MM.1S (cell line): Measurements from ENCODE around the gene CDK17.

Experiments
- DNase-seq: peaks from one replicate; pipeline ENCODE4 v3.0.0-alpha.2; 2015
- H2AFZ ChIP-seq: fragments of 300-600 bp; sonication (generic); 2 replicates; pipeline ENCODE4 v1.6.0; 2016; ENCODE audit warnings: antibody characterized with exemption, low read length
- H3F3A ChIP-seq: fragments of 300-600 bp; sonication (generic); 2 replicates; pipeline ENCODE4 v1.6.1; 2016; ENCODE audit warnings: mild to moderate bottlenecking, antibody characterized with exemption, low read length, moderate library complexity, mixed read lengths; ENCODE audit not compliant: insufficient read depth
- H3K27ac ChIP-seq: fragments of 300-600 bp; sonication (generic); 2 replicates; pipeline ENCODE4 v1.5.1; 2016; ENCODE audit warnings: mild to moderate bottlenecking, low read length
- H3K27me3 ChIP-seq: fragments of 300-600 bp; sonication (generic); replicated peaks from 2 replicates; pipeline ENCODE4 v1.6.0; 2016; ENCODE audit warnings: low read length; ENCODE audit not compliant: insufficient read depth
- H3K36me3 ChIP-seq: fragments of 300-600 bp; sonication (generic); replicated peaks from 2 replicates; pipeline ENCODE4 v1.6.1; 2016; ENCODE audit warnings: mild to moderate bottlenecking, low read length, mixed read lengths; ENCODE audit not compliant: insufficient read depth
- H3K4me1 ChIP-seq: fragments of 300-600 bp; sonication (generic); 2 replicates; pipeline ENCODE4 v1.6.1; 2016; ENCODE audit warnings: low read length, mixed read lengths
- H3K4me2 ChIP-seq: fragments of 300-600 bp; sonication (generic); 2 replicates; pipeline ENCODE4 v1.6.0; 2016; ENCODE audit warnings: low read depth, low read length
- H3K4me3 ChIP-seq: fragments of 300-600 bp; sonication (generic); 2 replicates; pipeline ENCODE4 v1.5.1; 2016; ENCODE audit warnings: low read length, mixed read lengths
- H3K79me2 ChIP-seq: fragments of 300-600 bp; sonication (generic); 2 replicates; pipeline ENCODE4 v1.6.1; 2016; ENCODE audit warnings: mixed run types, low read length, mixed read lengths
- H3K9ac ChIP-seq: fragments of 300-600 bp; sonication (generic); 2 replicates; pipeline ENCODE4 v1.6.1; 2016; ENCODE audit warnings: low read length, mixed read lengths
- H3K9me2 ChIP-seq: fragments of 300-600 bp; sonication (generic); replicated peaks from 2 replicates; pipeline ENCODE4 v1.6.1; 2016; ENCODE audit warnings: mild to moderate bottlenecking, low read length, mixed read lengths; ENCODE audit not compliant: insufficient read depth
- H3K9me3 ChIP-seq: fragments of 300-600 bp; sonication (generic); replicated peaks from 2 replicates; pipeline ENCODE4 v1.6.1; 2016; ENCODE audit warnings: mild to moderate bottlenecking, low read length, mixed read lengths; ENCODE audit not compliant: insufficient read depth
- H4K20me1 ChIP-seq: fragments of 300-600 bp; sonication (generic); 2 replicates; pipeline ENCODE4 v1.6.1; 2016; ENCODE audit warnings: mild to moderate bottlenecking, low read length, moderate library complexity, mixed read lengths; ENCODE audit not compliant: insufficient read depth
- CTCF ChIP-seq: fragments of 300-600 bp; sonication (generic); IDR thresholded peaks from 2 replicates; pipeline ENCODE4 v1.5.1; 2016; ENCODE audit warnings: antibody characterized with exemption, low read length, mixed read lengths
- EZH2 ChIP-seq: fragments of 300-600 bp; sonication (generic); optimal IDR thresholded peaks from 2 replicates; pipeline ENCODE3; 2017; ENCODE audit warnings: low read depth, mild to moderate bottlenecking, antibody characterized with exemption, low read length, mixed read lengths
- EZH2phosphoT487 ChIP-seq: fragments of 300-600 bp; sonication (generic); IDR thresholded peaks from 2 replicates; pipeline ENCODE4 v1.6.1; 2018; ENCODE audit warnings: antibody characterized with exemption, low read length

The CDK17 gene

GRCh38 chr12:96334502-96334901 is 65.7 kb downstream of the CDK17 start:
- H4K20me1 ChIP-seq: peaks cover 6% of the 10 kb centered on the region; the same call in 1 of the 2 replicates
- H3K9me2 ChIP-seq: no peaks in the 10 kb centered on the region
- H3K79me2 ChIP-seq: peaks cover 49% of the 10 kb centered on the region
- peaks cover 13% of the 10 kb centered on the region for H3K4me1 ChIP-seq
- peak overlapping the region; percentile 41; the same call in 1 of the 2 replicates for H3K4me2 ChIP-seq
- DNase-seq: no peak
- no peak overlapping the region for H3K4me3 ChIP-seq
- no peak for TF ChIP-seq EZH2
- no peaks in the 10 kb centered on the region for H3K9me3 ChIP-seq
- no peak overlapping the region for H3K27ac ChIP-seq
- H2AFZ ChIP-seq: no peak overlapping the region
- no peak overlapping the region for H3K9ac ChIP-seq
- H3F3A ChIP-seq: peaks cover 12% of the 10 kb centered on the region
- H3K27me3 ChIP-seq: no peaks in the 10 kb centered on the region
- no peaks in the 10 kb centered on the region for H3K36me3 ChIP-seq

- Histone ChIP-seq H3K36me3 (no peaks in the 10 kb centered on the region), H3K79me2 (peaks cover 17% of the 10 kb centered on the region), H3K9ac (no peak overlapping the region), H3F3A (no peaks in the 10 kb centered on the region), H3K27ac (no peak overlapping the region), H3K4me3 (no peak overlapping the region), H3K9me3 (no peaks in the 10 kb centered on the region), H3K4me1 (0 out of 2 replicates have a peak, but pooled peaks cover under 1% of the 10 kb centered on the region), H3K4me2 (no peak overlapping the region), H2AFZ (no peak overlapping the region), H3K27me3 (no peaks in the 10 kb centered on the region), H4K20me1 (no peaks in the 10 kb centered on the region), H3K9me2 (no peaks in the 10 kb centered on the region)
- DNase-seq: no peak
- TF ChIP-seq EZH2 (no peak), EZH2phosphoT487 (no peak), CTCF (no peak)
Observed at GRCh38 chr12:96329545-96329944, 70.7 kb downstream of the CDK17 start.

GRCh38 chr12:96329018-96329417 is 71.2 kb downstream of the CDK17 start:
- H3K4me2 ChIP-seq: no peak overlapping the region
- peaks cover 16% of the 10 kb centered on the region for H3K79me2 ChIP-seq
- H3K36me3 ChIP-seq: no peaks in the 10 kb centered on the region
- H2AFZ ChIP-seq: no peak overlapping the region
- no peaks in the 10 kb centered on the region for H3K9me3 ChIP-seq
- H3K4me3 ChIP-seq: no peak overlapping the region
- no peaks in the 10 kb centered on the region for H3F3A ChIP-seq
- TF ChIP-seq CTCF (no peak), EZH2phosphoT487 (no peak), EZH2 (no peak)
- DNase-seq: no peak
- H3K4me1 ChIP-seq: no peaks in the 10 kb centered on the region
- H3K9ac ChIP-seq: no peak overlapping the region
- H3K27me3 ChIP-seq: no peaks in the 10 kb centered on the region
- H3K9me2 ChIP-seq: no peaks in the 10 kb centered on the region
- no peak overlapping the region for H3K27ac ChIP-seq
- no peaks in the 10 kb centered on the region for H4K20me1 ChIP-seq

GRCh38 chr12:96327889-96328288 is 72.3 kb downstream of the CDK17 start:
- H3K27me3 ChIP-seq: no peaks in the 10 kb centered on the region
- TF ChIP-seq EZH2phosphoT487 (no peak), EZH2 (no peak), CTCF (no peak)
- no peak for DNase-seq
- no peaks in the 10 kb centered on the region for H4K20me1 ChIP-seq
- H3K4me2 ChIP-seq: no peak overlapping the region
- H3K36me3 ChIP-seq: no peaks in the 10 kb centered on the region
- H3K9me3 ChIP-seq: no peaks in the 10 kb centered on the region
- no peak overlapping the region for H3K4me3 ChIP-seq
- no peaks in the 10 kb centered on the region for H3F3A ChIP-seq
- H3K9ac ChIP-seq: no peak overlapping the region
- no peaks in the 10 kb centered on the region for H3K9me2 ChIP-seq
- H3K79me2 ChIP-seq: peaks cover 9% of the 10 kb centered on the region; the same call in 1 of the 2 replicates
- no peak overlapping the region for H2AFZ ChIP-seq
- H3K27ac ChIP-seq: no peak overlapping the region
- no peaks in the 10 kb centered on the region for H3K4me1 ChIP-seq
